ENCODE results near the gene GABRR1.
"Not testable (repeated sequence)": the region's sequence is repeated elsewhere in the genome, so short reads cannot be mapped to it uniquely, and the experiment has no call there.

Gene GABRR1

GRCh38 chr6:89131599-89131998 lies 85.6 kb downstream of the GABRR1 start:
- FAIRE-seq (no peak), DNase-seq (ENCODE audit: insufficient read length, low spot score) (no peak)
- no peak for TF ChIP-seq CTCF (IDR thresholded peaks at IDR 0.05; ENCODE audit: insufficient read depth, missing control alignments)

- not testable (repeated sequence) for DNase-seq (ENCODE audit: insufficient read length, low spot score); FAIRE-seq
Measured at GRCh38 chr6:89128256-89128671, 88.9 kb downstream of the GABRR1 start.
